ENCODE data around the gene ELAVL3. TPM values are rescaled to one million over a fixed set of nuclear protein-coding genes. Genes with fewer than 3 reads are reported as not detected.

ELAVL3 gene
- total and polyA plus RNA-seq, 2 donors (not counting 3 experiments of a cell fraction or from before 2014, with no cell fraction given) = not detected

- H3K9me1 ChIP-seq (replicated peaks; ENCODE audit: control insufficient read depth, extremely low read depth, insufficient read depth, low read length) = no peaks in the 10 kb centered on the region
- no peaks in the 10 kb centered on the region for H4K20me1 ChIP-seq (replicated peaks; ENCODE audit: control insufficient read depth, extremely low read depth, insufficient read depth, low read length)
- H3K4me2 ChIP-seq (ENCODE audit: insufficient read depth, low read length) = no peak overlapping the region
- H3K9me3 ChIP-seq (replicated peaks; ENCODE audit: control insufficient read depth, insufficient read depth, low read length) = no peaks in the 10 kb centered on the region
- H3K27ac ChIP-seq (ENCODE audit: insufficient read depth, low read depth, low read length) = no peak overlapping the region
- no peak overlapping the region for H3K4me3 ChIP-seq (replicated peaks in 1 of 3; ENCODE audit: insufficient read depth in 1 of 3, low read depth in 1 of 3, low read length in 3 of 3)
- dilution Hi-C loops (cut with MboI; ENCODE audit: extremely low pct_ligation_motif_present, low sequenced_read_pairs) = no loop called here
- H3K27me3 ChIP-seq (ENCODE audit: control insufficient read depth in 2 of 2, insufficient read depth in 2 of 2, low read length in 2 of 2) = no peaks in the 10 kb centered on the region
- ChIA-PET POLR2A (no interaction called here), CTCF (interaction anchor here (0.9 to 4.7 kb wide), 7 partner anchors 18 to 202 kb away, joined by 3 to 51 read pairs (median 5); no protein-coding TSS in a partner anchor)
- no TSS peak for BruUV-seq (replicated peaks)
- no peaks in the 10 kb centered on the region for H3K79me2 ChIP-seq (ENCODE audit: control insufficient read depth, insufficient read depth, low read length)
- intact Hi-C loops (cut with micrococcal nuclease) = no loop called here
- H3K36me3 ChIP-seq (ENCODE audit: control insufficient read depth in 2 of 2, extremely low read depth in 1 of 2, insufficient read depth in 2 of 2, low read length in 2 of 2) = peaks cover 7 to 43% of the 10 kb centered on the region in 2 experiments
- no peaks in the 10 kb centered on the region for H3K4me1 ChIP-seq (ENCODE audit: control insufficient read depth, extremely low read depth, insufficient read depth, low read length)
- no peak overlapping the region for H3K9ac ChIP-seq (replicated peaks; ENCODE audit: extremely low read depth, insufficient read depth, low read length)
- H2AFZ ChIP-seq (ENCODE audit: low read depth, low read length) = no peak overlapping the region
- no peak for TF ChIP-seq CTCF (IDR thresholded peaks at IDR 0.05; ENCODE audit: extremely low read depth in 1 of 2, insufficient read depth in 1 of 2, low read depth in 1 of 2, low read length in 2 of 2)
- no peak for TF ChIP-seq EZH2 (IDR thresholded peaks at IDR 0.05; ENCODE audit: borderline replicate concordance, low read depth, low read length, severe bottlenecking)
- TF ChIP-seq GATA2 (IDR thresholded peaks at IDR 0.05; ENCODE audit: insufficient read depth, insufficient read length, low read depth, low read length) = no peak
- no peak for TF ChIP-seq JUN (IDR thresholded peaks at IDR 0.05; ENCODE audit: borderline replicate concordance, insufficient read depth, insufficient read length, low read depth)
- TF ChIP-seq POLR2AphosphoS5 (IDR thresholded peaks at IDR 0.05; ENCODE audit: insufficient read depth, low read depth, low read length) = no peak
- TF ChIP-seq FOS (IDR thresholded peaks at IDR 0.05; ENCODE audit: borderline replicate concordance, insufficient read depth, low read length) = no peak
- TF ChIP-seq MYC (IDR thresholded peaks at IDR 0.05; ENCODE audit: low read depth, low read length) = no peak
- TF ChIP-seq POLR2A (IDR thresholded peaks at IDR 0.05; ENCODE audit: low read depth, low read length) = no peak
- TF ChIP-seq MAX (IDR thresholded peaks at IDR 0.05; ENCODE audit: insufficient read depth, insufficient read length) = no peak
- FAIRE-seq = no peak
- DNase-seq (ENCODE audit: low read depth, low spot score) = no peak
Observed at GRCh38 chr19:11445141-11445540, 35.7 kb downstream of the ELAVL3 start.

Measured in endothelial cell of umbilical vein (primary cell).